ENCODE data around the gene PYHIN1. TPM values are rescaled to one million over a fixed set of nuclear protein-coding genes. Genes with fewer than 3 reads are reported as not detected.

Gene PYHIN1
- total RNA-seq, 2 donors from 2014 or later: not detected

DNA sequence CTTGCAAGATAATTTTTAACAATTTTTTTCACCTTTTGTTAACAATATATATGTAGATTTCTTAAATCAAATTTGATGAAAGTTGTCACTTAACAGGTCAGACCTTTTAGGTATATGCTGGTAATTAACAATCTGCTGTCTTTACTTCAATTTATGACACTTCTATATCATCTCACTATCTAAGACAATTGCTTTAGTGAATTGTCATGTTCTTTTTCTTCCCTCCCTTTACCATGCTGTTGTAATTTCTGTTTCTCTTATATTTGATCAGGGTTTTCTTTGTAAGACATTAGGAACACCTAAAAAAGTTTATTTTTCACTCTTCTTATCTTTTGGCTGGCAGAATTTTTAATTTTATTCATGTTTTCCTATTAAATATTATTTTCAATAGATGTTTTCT lies 80.4 kb downstream of the PYHIN1 start:
- DNase-seq: no peak

DNA sequence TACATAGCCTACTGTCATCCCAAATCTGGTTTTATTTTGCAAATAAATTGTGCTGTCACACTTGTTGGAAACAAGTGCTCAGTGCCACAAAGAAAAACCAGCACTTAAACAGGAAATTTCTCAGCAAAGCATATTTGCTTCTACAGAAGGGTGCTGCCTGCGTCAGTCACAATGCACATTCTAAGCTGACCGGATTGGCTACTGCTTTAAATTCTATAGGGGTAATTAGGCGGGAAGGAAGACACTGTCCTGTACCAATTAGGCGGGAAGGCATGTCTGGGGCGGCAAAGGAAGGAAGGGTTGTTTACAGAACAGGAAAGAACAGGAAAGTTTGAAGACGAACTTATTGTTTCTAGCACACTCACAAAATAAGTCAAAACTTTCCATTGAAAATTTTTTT lies 81.1 kb downstream of the PYHIN1 start:
- peaks cover 21% of the 10 kb centered on the region for H3K4me1 Mint-ChIP-seq

More for the DNA sequence above, 80.4 kb downstream of the PYHIN1 start:
- Histone ChIP-seq H3K9ac (ENCODE audit: extremely low read depth, low read length, poor library complexity, severe bottlenecking) (no peak overlapping the region), H3K9me3 (ENCODE audit: control insufficient read depth, low read length) (no peaks in the 10 kb centered on the region), H3K36me3 (ENCODE audit: control insufficient read depth, insufficient read depth, low read length) (no peaks in the 10 kb centered on the region), H3K27ac (ENCODE audit: low read depth, low read length) (no peak overlapping the region), H3K4me1 (ENCODE audit: control insufficient read depth, insufficient read depth, low read length) (peaks cover 9% of the 10 kb centered on the region), H3K4me3 (ENCODE audit: low read length) (no peak overlapping the region), H3K27me3 (ENCODE audit: control insufficient read depth, insufficient read depth, low read length, poor library complexity, severe bottlenecking) (no peaks in the 10 kb centered on the region)
- peaks cover 28% of the 10 kb centered on the region for H3K4me1 Mint-ChIP-seq
- no peak overlapping the region for H3K27ac Mint-ChIP-seq
- H3K27me3 Mint-ChIP-seq (ENCODE audit: insufficient read depth): no peaks in the 10 kb centered on the region
- TF ChIP-seq CTCF (conservative IDR thresholded peaks at IDR 0.05): no peak
- no peak overlapping the region for H3K4me3 Mint-ChIP-seq
- no peaks in the 10 kb centered on the region for H3K9me3 Mint-ChIP-seq
- H3K36me3 Mint-ChIP-seq (ENCODE audit: low read depth): peaks cover 7% of the 10 kb centered on the region

DNA sequence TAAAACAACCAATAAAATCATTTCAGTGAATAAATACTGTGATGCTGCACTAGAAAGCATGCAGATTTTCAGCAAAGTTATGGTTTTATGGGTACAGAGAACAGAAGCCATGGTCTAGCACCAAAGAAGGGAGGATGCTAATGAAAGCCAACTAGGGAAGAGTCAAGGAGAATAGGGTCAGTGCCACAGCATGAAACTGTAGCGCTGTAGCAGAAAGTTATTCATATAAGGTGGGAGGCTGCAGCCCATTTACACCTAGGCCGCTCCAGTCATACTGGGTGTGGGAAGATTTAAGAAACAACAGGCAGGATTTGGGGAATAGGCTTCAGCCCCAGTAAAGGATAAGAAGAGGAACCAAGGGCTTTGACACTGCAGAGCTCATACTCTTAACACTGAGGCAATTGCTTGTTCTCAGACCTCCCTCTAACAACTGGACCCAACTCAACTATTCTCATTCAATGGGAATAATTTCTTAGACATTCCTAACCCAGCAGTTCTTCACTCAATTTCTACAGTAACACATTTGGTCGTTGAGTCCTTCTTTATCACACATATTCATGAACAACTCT lies 82.7 kb downstream of the PYHIN1 start:
- 93 to 100% methylated on average over 3 of the region's 3 CpGs for WGBS, 2 experiments (ENCODE audit: insufficient coverage in 1 of 2, insufficient read length in 1 of 2)

More for the DNA sequence above, 81.1 kb downstream of the PYHIN1 start:
- Histone ChIP-seq H3K9ac (ENCODE audit: extremely low read depth, low read length, poor library complexity, severe bottlenecking) (no peak overlapping the region), H3K9me3 (ENCODE audit: control insufficient read depth, low read length) (no peaks in the 10 kb centered on the region), H3K27me3 (ENCODE audit: control insufficient read depth, insufficient read depth, low read length, poor library complexity, severe bottlenecking) (no peaks in the 10 kb centered on the region), H3K27ac (ENCODE audit: low read depth, low read length) (no peak overlapping the region), H3K4me3 (ENCODE audit: low read length) (no peak overlapping the region), H3K4me1 (ENCODE audit: control insufficient read depth, insufficient read depth, low read length) (peaks cover 3% of the 10 kb centered on the region), H3K36me3 (ENCODE audit: control insufficient read depth, insufficient read depth, low read length) (no peaks in the 10 kb centered on the region)
- 90 to 100% methylated on average over 1 to 6 of the region's 6 CpGs for WGBS, 2 experiments (ENCODE audit: insufficient coverage in 1 of 2, insufficient read length in 1 of 2)
- H3K27me3 Mint-ChIP-seq (ENCODE audit: insufficient read depth): no peaks in the 10 kb centered on the region
- H3K9me3 Mint-ChIP-seq: no peaks in the 10 kb centered on the region
- peaks cover 7% of the 10 kb centered on the region for H3K36me3 Mint-ChIP-seq (ENCODE audit: low read depth)
- DNase-seq: no peak
- H3K27ac Mint-ChIP-seq: no peak overlapping the region
- no peak overlapping the region for H3K4me3 Mint-ChIP-seq
- TF ChIP-seq CTCF (conservative IDR thresholded peaks at IDR 0.05): no peak

More for the DNA sequence above, 82.7 kb downstream of the PYHIN1 start:
- no peak overlapping the region for H3K27ac Mint-ChIP-seq
- H3K27ac ChIP-seq (ENCODE audit: low read depth, low read length): no peak overlapping the region
- DNase-seq: no peak
- H3K27me3 ChIP-seq (ENCODE audit: control insufficient read depth, insufficient read depth, low read length, poor library complexity, severe bottlenecking): no peaks in the 10 kb centered on the region
- no peak for TF ChIP-seq CTCF (conservative IDR thresholded peaks at IDR 0.05)
- no peaks in the 10 kb centered on the region for H3K36me3 ChIP-seq (ENCODE audit: control insufficient read depth, insufficient read depth, low read length)
- peaks cover 7% of the 10 kb centered on the region for H3K36me3 Mint-ChIP-seq (ENCODE audit: low read depth)
- H3K4me1 Mint-ChIP-seq: peaks cover 10% of the 10 kb centered on the region
- no peaks in the 10 kb centered on the region for H3K9me3 Mint-ChIP-seq
- H3K9me3 ChIP-seq (ENCODE audit: control insufficient read depth, low read length): no peaks in the 10 kb centered on the region
- no peak overlapping the region for H3K4me3 Mint-ChIP-seq
- H3K27me3 Mint-ChIP-seq (ENCODE audit: insufficient read depth): no peaks in the 10 kb centered on the region
- no peak overlapping the region for H3K9ac ChIP-seq (ENCODE audit: extremely low read depth, low read length, poor library complexity, severe bottlenecking)
- no peaks in the 10 kb centered on the region for H3K4me1 ChIP-seq (ENCODE audit: control insufficient read depth, insufficient read depth, low read length)
- no peak overlapping the region for H3K4me3 ChIP-seq (ENCODE audit: low read length)

All from endodermal cell (in vitro differentiated cells).